ENCODE data around the gene TLK2. TPM values are rescaled to one million over a fixed set of nuclear protein-coding genes. Genes with fewer than 3 reads are reported as not detected.

The TLK2 gene
- total RNA-seq, 1 experiment from 2014 or later: 54.6 TPM

DNA sequence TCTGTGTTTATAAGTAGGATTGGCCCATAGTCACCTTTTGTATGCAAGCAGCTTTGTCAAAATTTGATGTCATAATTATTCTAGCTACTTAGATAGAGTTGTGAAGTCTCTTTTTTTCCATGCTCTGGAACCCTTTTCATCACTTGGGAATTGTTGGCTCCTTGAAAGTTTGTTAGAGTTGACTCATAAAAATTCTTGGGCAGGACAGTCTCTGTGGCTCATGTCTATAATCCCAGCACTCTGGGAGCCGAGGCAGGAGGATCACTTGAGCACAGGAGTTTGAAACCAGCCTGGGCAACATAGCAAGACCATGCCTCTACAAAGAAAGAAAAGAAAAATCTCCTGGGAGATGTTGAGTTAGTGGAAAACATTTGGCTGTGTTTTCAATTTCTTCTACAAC, 103.1 kb downstream of the TLK2 start:
- no peaks in the 10 kb centered on the region for H3K27me3 ChIP-seq (ENCODE audit: control insufficient read depth, insufficient read depth, low read length)
- DNase-seq (ENCODE audit: low read depth, low spot score): no peak
- H3K27ac ChIP-seq (ENCODE audit: low read length): no peak overlapping the region
- in situ Hi-C loops (cut with HindIII; ENCODE audit: low pct_unique_long_range_greater_than_20kb, low sequenced_read_pairs) (no loop called here), intact Hi-C loops (cut with micrococcal nuclease; ENCODE audit: unreplicated experiment) (no loop called here)
- ChIA-PET POLR2A (no interaction called here), CTCF (no interaction called here)
- no peaks in the 10 kb centered on the region for H3K4me1 ChIP-seq (ENCODE audit: control insufficient read depth, insufficient read depth, low read length)
- H3K36me3 ChIP-seq (ENCODE audit: control insufficient read depth, insufficient read depth, low read length): no peaks in the 10 kb centered on the region; the same call in none of the 2 replicates
- ATAC-seq: no peak
- H3K4me3 ChIP-seq (ENCODE audit: low read depth in 2 of 2, low read length in 2 of 2): no peak overlapping the region
- BruUV-seq (replicated peaks): no TSS peak
- TF ChIP-seq REST (IDR thresholded peaks at IDR 0.05; ENCODE audit: insufficient read depth in 1 of 2, low read depth in 2 of 2, low read length in 1 of 2) (no peak), POLR2AphosphoS5 (IDR thresholded peaks at IDR 0.05; ENCODE audit: low read depth, low read length) (no peak), SIN3A (IDR thresholded peaks at IDR 0.05; ENCODE audit: borderline replicate concordance, insufficient read depth, low read depth, low read length) (no peak), TCF7L2 (IDR thresholded peaks at IDR 0.05; ENCODE audit: low read depth, low read length) (no peak)
- TF ChIP-seq, protein P1, sequence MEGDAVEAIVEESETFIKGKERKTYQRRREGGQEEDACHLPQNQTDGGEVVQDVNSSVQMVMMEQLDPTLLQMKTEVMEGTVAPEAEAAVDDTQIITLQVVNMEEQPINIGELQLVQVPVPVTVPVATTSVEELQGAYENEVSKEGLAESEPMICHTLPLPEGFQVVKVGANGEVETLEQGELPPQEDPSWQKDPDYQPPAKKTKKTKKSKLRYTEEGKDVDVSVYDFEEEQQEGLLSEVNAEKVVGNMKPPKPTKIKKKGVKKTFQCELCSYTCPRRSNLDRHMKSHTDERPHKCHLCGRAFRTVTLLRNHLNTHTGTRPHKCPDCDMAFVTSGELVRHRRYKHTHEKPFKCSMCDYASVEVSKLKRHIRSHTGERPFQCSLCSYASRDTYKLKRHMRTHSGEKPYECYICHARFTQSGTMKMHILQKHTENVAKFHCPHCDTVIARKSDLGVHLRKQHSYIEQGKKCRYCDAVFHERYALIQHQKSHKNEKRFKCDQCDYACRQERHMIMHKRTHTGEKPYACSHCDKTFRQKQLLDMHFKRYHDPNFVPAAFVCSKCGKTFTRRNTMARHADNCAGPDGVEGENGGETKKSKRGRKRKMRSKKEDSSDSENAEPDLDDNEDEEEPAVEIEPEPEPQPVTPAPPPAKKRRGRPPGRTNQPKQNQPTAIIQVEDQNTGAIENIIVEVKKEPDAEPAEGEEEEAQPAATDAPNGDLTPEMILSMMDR (IDR thresholded peaks at IDR 0.05): no peak
- no peaks in the 10 kb centered on the region for H3K9me3 ChIP-seq (ENCODE audit: control insufficient read depth, insufficient read depth, low read depth, low read length)

GRCh38 chr17:62587554-62587953, 108.9 kb downstream of the TLK2 start:
- no peaks in the 10 kb centered on the region for H3K36me3 ChIP-seq (ENCODE audit: control insufficient read depth, insufficient read depth, low read length)
- H3K4me3 ChIP-seq (ENCODE audit: low read depth in 2 of 2, low read length in 2 of 2): no peak overlapping the region
- ATAC-seq (peak; percentile 42; the same call in 1 of the 2 replicates), DNase-seq (ENCODE audit: low read depth, low spot score) (no peak)
- intact Hi-C loops (cut with micrococcal nuclease; ENCODE audit: unreplicated experiment) (no loop called here), in situ Hi-C loops (cut with HindIII; ENCODE audit: low pct_unique_long_range_greater_than_20kb, low sequenced_read_pairs) (no loop called here)
- POLR2A ChIA-PET: no interaction called here
- no TSS peak for BruUV-seq (replicated peaks)
- H3K4me1 ChIP-seq (ENCODE audit: control insufficient read depth, insufficient read depth, low read length): no peaks in the 10 kb centered on the region
- H3K9me3 ChIP-seq (ENCODE audit: control insufficient read depth, insufficient read depth, low read depth, low read length): no peaks in the 10 kb centered on the region
- H3K27me3 ChIP-seq (ENCODE audit: control insufficient read depth, insufficient read depth, low read length): no peaks in the 10 kb centered on the region
- CTCF ChIA-PET: no interaction called here
- no peak overlapping the region for H3K27ac ChIP-seq (ENCODE audit: low read length)
- TF ChIP-seq TCF7L2 (IDR thresholded peaks at IDR 0.05; ENCODE audit: low read depth, low read length) (no peak), POLR2AphosphoS5 (IDR thresholded peaks at IDR 0.05; ENCODE audit: low read depth, low read length) (no peak), REST (IDR thresholded peaks at IDR 0.05; ENCODE audit: insufficient read depth in 1 of 2, low read depth in 2 of 2, low read length in 1 of 2) (no peak), SIN3A (IDR thresholded peaks at IDR 0.05; ENCODE audit: borderline replicate concordance, insufficient read depth, low read depth, low read length) (no peak)
- TF ChIP-seq, protein P1 (IDR thresholded peaks at IDR 0.05): no peak

All from Panc1 (cell line).